ENCODE data around the gene THSD7A. TPM values are rescaled to one million over a fixed set of nuclear protein-coding genes. Genes with fewer than 3 reads are reported as not detected.

THSD7A gene
- total RNA-seq, 1 experiment from 2014 or later: 0.68 TPM

DNA sequence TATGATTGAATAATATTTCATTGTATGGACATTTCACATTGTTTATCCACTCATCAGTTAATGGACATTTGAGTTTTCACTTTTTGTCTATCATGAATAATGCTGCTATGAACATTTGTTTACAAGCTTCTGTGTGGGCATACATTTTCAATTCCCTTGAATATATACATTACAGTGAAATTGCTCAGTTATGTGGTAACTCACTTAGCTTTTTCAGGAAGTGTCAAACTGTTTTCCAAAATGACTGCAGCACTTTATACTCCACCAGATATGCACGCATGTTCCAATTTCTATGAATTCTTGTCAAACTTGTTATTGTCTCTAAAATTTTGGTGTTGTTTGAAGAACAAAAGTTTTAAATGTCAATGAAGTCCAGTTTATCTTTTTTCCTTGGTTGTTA is 401.2 kb downstream of the THSD7A start (continued):
- TF ChIP-seq, protein P1, sequence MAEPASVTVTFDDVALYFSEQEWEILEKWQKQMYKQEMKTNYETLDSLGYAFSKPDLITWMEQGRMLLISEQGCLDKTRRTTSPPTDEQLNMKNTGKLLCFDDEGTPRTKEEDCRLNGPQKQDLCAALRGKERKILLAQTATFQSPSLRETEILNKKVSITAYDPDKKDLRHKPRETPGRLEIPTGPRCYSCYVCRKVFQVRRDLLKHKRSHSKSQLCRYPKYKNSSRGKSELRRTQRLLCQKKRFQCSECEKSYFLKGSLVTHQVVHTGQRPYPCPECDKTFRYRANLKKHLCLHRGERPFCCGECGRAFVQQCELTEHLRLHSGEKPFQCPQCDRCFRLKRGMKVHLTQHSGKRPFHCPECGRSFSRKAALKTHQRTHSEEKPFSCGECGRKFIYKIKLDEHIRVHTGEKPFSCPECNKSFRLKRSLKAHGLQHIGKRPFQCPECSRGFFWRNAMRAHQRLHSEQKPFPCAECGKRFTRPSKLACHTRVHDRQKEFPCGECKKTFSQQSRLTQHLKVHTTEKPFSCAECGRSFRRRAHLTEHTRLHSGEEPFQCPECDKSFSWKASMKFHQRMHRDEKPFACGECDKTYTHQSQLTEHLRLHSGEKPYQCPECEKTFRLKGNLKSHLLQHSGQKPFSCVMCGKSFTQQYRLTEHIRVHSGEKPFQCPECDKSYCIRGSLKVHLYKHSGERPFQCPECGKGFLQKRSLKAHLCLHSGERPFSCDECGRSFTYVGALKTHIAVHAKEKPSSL (CRISPR knock-in tag; conservative IDR thresholded peaks at IDR 0.05): no peak
- no peak for TF ChIP-seq ZNF219 (CRISPR knock-in tag; IDR thresholded peaks at IDR 0.05; ENCODE audit: borderline replicate concordance)

DNA sequence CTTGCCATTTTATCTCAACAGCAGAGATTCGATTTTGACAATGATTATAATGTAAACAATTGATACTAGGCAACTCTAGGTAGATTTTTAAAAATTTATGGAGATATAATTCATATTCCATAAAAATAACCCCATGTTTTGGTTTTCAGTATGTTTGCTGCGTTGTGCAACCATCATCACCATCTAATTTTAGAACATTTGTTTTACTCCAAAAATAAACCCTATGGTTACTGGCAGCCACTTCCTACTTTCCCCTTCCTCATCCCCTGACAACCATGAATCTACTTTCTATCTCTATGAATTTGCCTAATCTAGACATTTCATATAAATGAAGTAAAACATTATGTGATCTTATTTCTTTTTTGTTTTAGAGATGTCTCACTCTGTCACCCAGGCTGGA is 401.9 kb downstream of the THSD7A start:
- TF ChIP-seq, protein P2, sequence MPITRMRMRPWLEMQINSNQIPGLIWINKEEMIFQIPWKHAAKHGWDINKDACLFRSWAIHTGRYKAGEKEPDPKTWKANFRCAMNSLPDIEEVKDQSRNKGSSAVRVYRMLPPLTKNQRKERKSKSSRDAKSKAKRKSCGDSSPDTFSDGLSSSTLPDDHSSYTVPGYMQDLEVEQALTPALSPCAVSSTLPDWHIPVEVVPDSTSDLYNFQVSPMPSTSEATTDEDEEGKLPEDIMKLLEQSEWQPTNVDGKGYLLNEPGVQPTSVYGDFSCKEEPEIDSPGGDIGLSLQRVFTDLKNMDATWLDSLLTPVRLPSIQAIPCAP (CRISPR knock-in tag; IDR thresholded peaks at IDR 0.05): no peak
- no peak for TF ChIP-seq NR2C2 (CRISPR knock-in tag; IDR thresholded peaks at IDR 0.05)
- TF ChIP-seq, protein P3, sequence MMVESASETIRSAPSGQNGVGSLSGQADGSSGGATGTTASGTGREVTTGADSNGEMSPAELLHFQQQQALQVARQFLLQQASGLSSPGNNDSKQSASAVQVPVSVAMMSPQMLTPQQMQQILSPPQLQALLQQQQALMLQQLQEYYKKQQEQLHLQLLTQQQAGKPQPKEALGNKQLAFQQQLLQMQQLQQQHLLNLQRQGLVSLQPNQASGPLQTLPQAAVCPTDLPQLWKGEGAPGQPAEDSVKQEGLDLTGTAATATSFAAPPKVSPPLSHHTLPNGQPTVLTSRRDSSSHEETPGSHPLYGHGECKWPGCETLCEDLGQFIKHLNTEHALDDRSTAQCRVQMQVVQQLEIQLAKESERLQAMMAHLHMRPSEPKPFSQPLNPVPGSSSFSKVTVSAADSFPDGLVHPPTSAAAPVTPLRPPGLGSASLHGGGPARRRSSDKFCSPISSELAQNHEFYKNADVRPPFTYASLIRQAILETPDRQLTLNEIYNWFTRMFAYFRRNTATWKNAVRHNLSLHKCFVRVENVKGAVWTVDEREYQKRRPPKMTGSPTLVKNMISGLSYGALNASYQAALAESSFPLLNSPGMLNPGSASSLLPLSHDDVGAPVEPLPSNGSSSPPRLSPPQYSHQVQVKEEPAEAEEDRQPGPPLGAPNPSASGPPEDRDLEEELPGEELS (CRISPR knock-in tag; IDR thresholded peaks at IDR 0.05): no peak
- TF ChIP-seq, protein P4, sequence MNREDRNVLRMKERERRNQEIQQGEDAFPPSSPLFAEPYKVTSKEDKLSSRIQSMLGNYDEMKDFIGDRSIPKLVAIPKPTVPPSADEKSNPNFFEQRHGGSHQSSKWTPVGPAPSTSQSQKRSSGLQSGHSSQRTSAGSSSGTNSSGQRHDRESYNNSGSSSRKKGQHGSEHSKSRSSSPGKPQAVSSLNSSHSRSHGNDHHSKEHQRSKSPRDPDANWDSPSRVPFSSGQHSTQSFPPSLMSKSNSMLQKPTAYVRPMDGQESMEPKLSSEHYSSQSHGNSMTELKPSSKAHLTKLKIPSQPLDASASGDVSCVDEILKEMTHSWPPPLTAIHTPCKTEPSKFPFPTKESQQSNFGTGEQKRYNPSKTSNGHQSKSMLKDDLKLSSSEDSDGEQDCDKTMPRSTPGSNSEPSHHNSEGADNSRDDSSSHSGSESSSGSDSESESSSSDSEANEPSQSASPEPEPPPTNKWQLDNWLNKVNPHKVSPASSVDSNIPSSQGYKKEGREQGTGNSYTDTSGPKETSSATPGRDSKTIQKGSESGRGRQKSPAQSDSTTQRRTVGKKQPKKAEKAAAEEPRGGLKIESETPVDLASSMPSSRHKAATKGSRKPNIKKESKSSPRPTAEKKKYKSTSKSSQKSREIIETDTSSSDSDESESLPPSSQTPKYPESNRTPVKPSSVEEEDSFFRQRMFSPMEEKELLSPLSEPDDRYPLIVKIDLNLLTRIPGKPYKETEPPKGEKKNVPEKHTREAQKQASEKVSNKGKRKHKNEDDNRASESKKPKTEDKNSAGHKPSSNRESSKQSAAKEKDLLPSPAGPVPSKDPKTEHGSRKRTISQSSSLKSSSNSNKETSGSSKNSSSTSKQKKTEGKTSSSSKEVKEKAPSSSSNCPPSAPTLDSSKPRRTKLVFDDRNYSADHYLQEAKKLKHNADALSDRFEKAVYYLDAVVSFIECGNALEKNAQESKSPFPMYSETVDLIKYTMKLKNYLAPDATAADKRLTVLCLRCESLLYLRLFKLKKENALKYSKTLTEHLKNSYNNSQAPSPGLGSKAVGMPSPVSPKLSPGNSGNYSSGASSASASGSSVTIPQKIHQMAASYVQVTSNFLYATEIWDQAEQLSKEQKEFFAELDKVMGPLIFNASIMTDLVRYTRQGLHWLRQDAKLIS (CRISPR knock-in tag; IDR thresholded peaks at IDR 0.05; ENCODE audit: borderline replicate concordance): no peak
- TF ChIP-seq OVOL2 (CRISPR knock-in tag; IDR thresholded peaks at IDR 0.05; ENCODE audit: borderline replicate concordance): no peak
- no peak for TF ChIP-seq TP53 (CRISPR knock-in tag; IDR thresholded peaks at IDR 0.05)
- TF ChIP-seq, protein P5, sequence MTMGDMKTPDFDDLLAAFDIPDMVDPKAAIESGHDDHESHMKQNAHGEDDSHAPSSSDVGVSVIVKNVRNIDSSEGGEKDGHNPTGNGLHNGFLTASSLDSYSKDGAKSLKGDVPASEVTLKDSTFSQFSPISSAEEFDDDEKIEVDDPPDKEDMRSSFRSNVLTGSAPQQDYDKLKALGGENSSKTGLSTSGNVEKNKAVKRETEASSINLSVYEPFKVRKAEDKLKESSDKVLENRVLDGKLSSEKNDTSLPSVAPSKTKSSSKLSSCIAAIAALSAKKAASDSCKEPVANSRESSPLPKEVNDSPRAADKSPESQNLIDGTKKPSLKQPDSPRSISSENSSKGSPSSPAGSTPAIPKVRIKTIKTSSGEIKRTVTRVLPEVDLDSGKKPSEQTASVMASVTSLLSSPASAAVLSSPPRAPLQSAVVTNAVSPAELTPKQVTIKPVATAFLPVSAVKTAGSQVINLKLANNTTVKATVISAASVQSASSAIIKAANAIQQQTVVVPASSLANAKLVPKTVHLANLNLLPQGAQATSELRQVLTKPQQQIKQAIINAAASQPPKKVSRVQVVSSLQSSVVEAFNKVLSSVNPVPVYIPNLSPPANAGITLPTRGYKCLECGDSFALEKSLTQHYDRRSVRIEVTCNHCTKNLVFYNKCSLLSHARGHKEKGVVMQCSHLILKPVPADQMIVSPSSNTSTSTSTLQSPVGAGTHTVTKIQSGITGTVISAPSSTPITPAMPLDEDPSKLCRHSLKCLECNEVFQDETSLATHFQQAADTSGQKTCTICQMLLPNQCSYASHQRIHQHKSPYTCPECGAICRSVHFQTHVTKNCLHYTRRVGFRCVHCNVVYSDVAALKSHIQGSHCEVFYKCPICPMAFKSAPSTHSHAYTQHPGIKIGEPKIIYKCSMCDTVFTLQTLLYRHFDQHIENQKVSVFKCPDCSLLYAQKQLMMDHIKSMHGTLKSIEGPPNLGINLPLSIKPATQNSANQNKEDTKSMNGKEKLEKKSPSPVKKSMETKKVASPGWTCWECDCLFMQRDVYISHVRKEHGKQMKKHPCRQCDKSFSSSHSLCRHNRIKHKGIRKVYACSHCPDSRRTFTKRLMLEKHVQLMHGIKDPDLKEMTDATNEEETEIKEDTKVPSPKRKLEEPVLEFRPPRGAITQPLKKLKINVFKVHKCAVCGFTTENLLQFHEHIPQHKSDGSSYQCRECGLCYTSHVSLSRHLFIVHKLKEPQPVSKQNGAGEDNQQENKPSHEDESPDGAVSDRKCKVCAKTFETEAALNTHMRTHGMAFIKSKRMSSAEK (CRISPR knock-in tag; IDR thresholded peaks at IDR 0.05; ENCODE audit: borderline replicate concordance): no peak
- TF ChIP-seq ZNF219 (CRISPR knock-in tag; IDR thresholded peaks at IDR 0.05; ENCODE audit: borderline replicate concordance): no peak
- TF ChIP-seq, protein P6, sequence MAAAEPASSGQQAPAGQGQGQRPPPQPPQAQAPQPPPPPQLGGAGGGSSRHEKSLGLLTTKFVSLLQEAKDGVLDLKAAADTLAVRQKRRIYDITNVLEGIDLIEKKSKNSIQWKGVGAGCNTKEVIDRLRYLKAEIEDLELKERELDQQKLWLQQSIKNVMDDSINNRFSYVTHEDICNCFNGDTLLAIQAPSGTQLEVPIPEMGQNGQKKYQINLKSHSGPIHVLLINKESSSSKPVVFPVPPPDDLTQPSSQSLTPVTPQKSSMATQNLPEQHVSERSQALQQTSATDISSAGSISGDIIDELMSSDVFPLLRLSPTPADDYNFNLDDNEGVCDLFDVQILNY (CRISPR knock-in tag; IDR thresholded peaks at IDR 0.05): no peak
- no peak for TF ChIP-seq SMAD4 (CRISPR knock-in tag; IDR thresholded peaks at IDR 0.05)
- TF ChIP-seq ZNF317 (CRISPR knock-in tag; IDR thresholded peaks at IDR 0.05; ENCODE audit: borderline replicate concordance, low read depth): no peak
- no peak for TF ChIP-seq PRRX2 (CRISPR knock-in tag; IDR thresholded peaks at IDR 0.05)
- CTCF ChIA-PET: no interaction called here
- POLR2A ChIA-PET: no interaction called here
- no peak for ATAC-seq
- Mint-ChIP-seq H3K36me3 (peaks cover 2% of the 10 kb centered on the region), H3K27ac (no peak overlapping the region), H3K4me3 (no peak overlapping the region), H3K27me3 (ENCODE audit: low read depth) (no peaks in the 10 kb centered on the region), H3K9me3 (peaks cover 5% of the 10 kb centered on the region), H3K4me1 (peaks cover 12% of the 10 kb centered on the region)
- no peak for DNase-seq (ENCODE audit: low spot score)
